Measurements from ENCODE around the gene GSK3B. TPM values are rescaled to one million over a fixed set of nuclear protein-coding genes. Genes with fewer than 3 reads are reported as not detected.
"Not testable (repeated sequence)": the region's sequence is repeated elsewhere in the genome, so short reads cannot be mapped to it uniquely, and the experiment has no call there.

The GSK3B gene
- total RNA-seq, 1 donor from 2014 or later = 138 TPM

GRCh38 chr3:119899192-119899511 is 195.1 kb downstream of the GSK3B start:
- no peak for TF ChIP-seq CTCF (IDR thresholded peaks at IDR 0.05; ENCODE audit: partially characterized antibody, unreplicated experiment)
- no peak for DNase-seq
- H3K4me1 Mint-ChIP-seq (ENCODE audit: low read depth, unreplicated experiment) = no peaks in the 10 kb centered on the region
- H3K36me3 Mint-ChIP-seq (ENCODE audit: unreplicated experiment) = no peaks in the 10 kb centered on the region
- no peak overlapping the region for H3K27ac Mint-ChIP-seq (ENCODE audit: unreplicated experiment)
- H3K4me3 Mint-ChIP-seq (ENCODE audit: unreplicated experiment) = peak overlapping the region; percentile 53
- no peaks in the 10 kb centered on the region for H3K9me3 Mint-ChIP-seq (ENCODE audit: unreplicated experiment)
- H3K27me3 Mint-ChIP-seq (ENCODE audit: unreplicated experiment) = no peaks in the 10 kb centered on the region

GRCh38 chr3:119898478-119899191 is 195.6 kb downstream of the GSK3B start:
- no peak for DNase-seq
- no peaks in the 10 kb centered on the region for H3K36me3 Mint-ChIP-seq (ENCODE audit: unreplicated experiment)
- no peaks in the 10 kb centered on the region for H3K9me3 Mint-ChIP-seq (ENCODE audit: unreplicated experiment)
- H3K27ac Mint-ChIP-seq (ENCODE audit: unreplicated experiment) = no peak overlapping the region
- peak overlapping the region; percentile 53 for H3K4me3 Mint-ChIP-seq (ENCODE audit: unreplicated experiment)
- no peaks in the 10 kb centered on the region for H3K4me1 Mint-ChIP-seq (ENCODE audit: low read depth, unreplicated experiment)
- no peak for TF ChIP-seq CTCF (IDR thresholded peaks at IDR 0.05; ENCODE audit: partially characterized antibody, unreplicated experiment)
- H3K27me3 Mint-ChIP-seq (ENCODE audit: unreplicated experiment) = no peaks in the 10 kb centered on the region

- Mint-ChIP-seq H3K4me1 (ENCODE audit: low read depth, unreplicated experiment) (peaks cover 5% of the 10 kb centered on the region), H3K4me3 (ENCODE audit: unreplicated experiment) (no peak overlapping the region), H3K27ac (ENCODE audit: unreplicated experiment) (no peak overlapping the region), H3K36me3 (ENCODE audit: unreplicated experiment) (peaks cover 3% of the 10 kb centered on the region), H3K9me3 (ENCODE audit: unreplicated experiment) (no peaks in the 10 kb centered on the region), H3K27me3 (ENCODE audit: unreplicated experiment) (no peaks in the 10 kb centered on the region)
- TF ChIP-seq CTCF (IDR thresholded peaks at IDR 0.05; ENCODE audit: partially characterized antibody, unreplicated experiment) = no peak
- no peak for DNase-seq
These were observed 200.1 kb downstream of the GSK3B start for GRCh38 chr3:119894195-119894594.

- no peak for DNase-seq
- Mint-ChIP-seq H3K9me3 (ENCODE audit: unreplicated experiment) (no peaks in the 10 kb centered on the region), H3K4me3 (ENCODE audit: unreplicated experiment) (no peak overlapping the region), H3K36me3 (ENCODE audit: unreplicated experiment) (peaks cover 7% of the 10 kb centered on the region), H3K27ac (ENCODE audit: unreplicated experiment) (no peak overlapping the region), H3K27me3 (ENCODE audit: unreplicated experiment) (no peaks in the 10 kb centered on the region), H3K4me1 (ENCODE audit: low read depth, unreplicated experiment) (peaks cover 5% of the 10 kb centered on the region)
- TF ChIP-seq CTCF (IDR thresholded peaks at IDR 0.05; ENCODE audit: partially characterized antibody, unreplicated experiment) = no peak
These were observed 200.5 kb downstream of the GSK3B start for GRCh38 chr3:119893769-119894168.

GRCh38 chr3:119891944-119892721 is 202.1 kb downstream of the GSK3B start:
- DNase-seq = peak; percentile 21
- no peaks in the 10 kb centered on the region for H3K27me3 Mint-ChIP-seq (ENCODE audit: unreplicated experiment)

GRCh38 chr3:119888681-119889080 is 205.6 kb downstream of the GSK3B start:
- not testable (repeated sequence) for H3K9me3 Mint-ChIP-seq (ENCODE audit: unreplicated experiment); H3K4me3 Mint-ChIP-seq (ENCODE audit: unreplicated experiment); H3K27me3 Mint-ChIP-seq (ENCODE audit: unreplicated experiment)

More at GRCh38 chr3:119891944-119892721, 202.1 kb downstream of the GSK3B start:
- TF ChIP-seq CTCF (IDR thresholded peaks at IDR 0.05; ENCODE audit: partially characterized antibody, unreplicated experiment) = peak; percentile 65
- no peak overlapping the region for H3K27ac Mint-ChIP-seq (ENCODE audit: unreplicated experiment)
- no peak overlapping the region for H3K4me3 Mint-ChIP-seq (ENCODE audit: unreplicated experiment)
- H3K36me3 Mint-ChIP-seq (ENCODE audit: unreplicated experiment) = peaks cover 12% of the 10 kb centered on the region
- H3K4me1 Mint-ChIP-seq (ENCODE audit: low read depth, unreplicated experiment) = peaks cover 5% of the 10 kb centered on the region
- peaks cover 2% of the 10 kb centered on the region for H3K9me3 Mint-ChIP-seq (ENCODE audit: unreplicated experiment)

More at GRCh38 chr3:119888681-119889080, 205.6 kb downstream of the GSK3B start:
- H3K36me3 Mint-ChIP-seq (ENCODE audit: unreplicated experiment) = peaks cover 12% of the 10 kb centered on the region
- not testable (repeated sequence) for H3K27ac Mint-ChIP-seq (ENCODE audit: unreplicated experiment); H3K4me1 Mint-ChIP-seq (ENCODE audit: low read depth, unreplicated experiment)
- DNase-seq = peak; percentile 19

Data from glutamatergic neuron (in vitro differentiated cells).